M059J (cell line): ENCODE results near the gene QSOX1. TPM values are rescaled to one million over a fixed set of nuclear protein-coding genes. Genes with fewer than 3 reads are reported as not detected.

Source experiments
- DNase-seq: peaks from one replicate; pipeline ENCODE4 v3.0.0-alpha.2; 2012; ENCODE audit warnings: low read depth
- total RNA-seq: library from RNA; depleted of rRNA; stranded (reverse); fragments of >200 nt; shearing (Covaris generic); gene quantifications from 2 replicates; pipeline ENCODE4 v1.2.3, GENCODE V29; 2014

QSOX1 gene
- total RNA-seq, 1 experiment from 2014 or later = 330 TPM

- peak; percentile 34 for DNase-seq
These were observed 79.9 kb downstream of the QSOX1 start for GRCh38 chr1:180234369-180235076.

GRCh38 chr1:180235077-180235501 is 80.4 kb downstream of the QSOX1 start:
- DNase-seq = no peak

GRCh38 chr1:180235502-180236239 is 81.0 kb downstream of the QSOX1 start:
- DNase-seq = no peak

GRCh38 chr1:180236698-180237509 is 82.2 kb downstream of the QSOX1 start:
- no peak for DNase-seq

- no peak for DNase-seq
These were observed 83.3 kb downstream of the QSOX1 start for GRCh38 chr1:180237869-180238476.

- DNase-seq = no peak
These were observed 84.0 kb downstream of the QSOX1 start for GRCh38 chr1:180238675-180239074.

GRCh38 chr1:180239145-180240096 is 84.8 kb downstream of the QSOX1 start:
- no peak for DNase-seq

GRCh38 chr1:180241716-180242544 is 87.3 kb downstream of the QSOX1 start:
- DNase-seq = peak; percentile 31

GRCh38 chr1:180243517-180244221 is 89.0 kb downstream of the QSOX1 start:
- DNase-seq = no peak

GRCh38 chr1:180244840-180245239 is 90.2 kb downstream of the QSOX1 start:
- DNase-seq = no peak

- peak; percentile 26 for DNase-seq
These were observed 91.9 kb downstream of the QSOX1 start for GRCh38 chr1:180246579-180246978.

- peak; percentile 19 for DNase-seq
These were observed 92.4 kb downstream of the QSOX1 start for GRCh38 chr1:180247061-180247460.

- DNase-seq = no peak
These were observed 92.9 kb downstream of the QSOX1 start for GRCh38 chr1:180247580-180247979.

- no peak for DNase-seq
These were observed 93.5 kb downstream of the QSOX1 start for GRCh38 chr1:180248176-180248575.

GRCh38 chr1:180248731-180249681 is 94.3 kb downstream of the QSOX1 start:
- DNase-seq = no peak

- no peak for DNase-seq
These were observed 95.2 kb downstream of the QSOX1 start for GRCh38 chr1:180249725-180250498.

GRCh38 chr1:180250499-180250770 is 95.8 kb downstream of the QSOX1 start:
- no peak for DNase-seq
